Adipose tissue (tissue), 3 donors: Measurements from ENCODE around the gene TCTN3. TPM values are rescaled to one million over a fixed set of nuclear protein-coding genes. Genes with fewer than 3 reads are reported as not detected.
"Not testable (repeated sequence)": the region's sequence is repeated elsewhere in the genome, so short reads cannot be mapped to it uniquely, and the experiment has no call there.

Experiments
- H3K27ac ChIP-seq: one replicate; pipeline ENCODE4 v1.5.1; 2013; ENCODE audit warnings: low read depth, low read length
- WGBS, 3 donors: extraction: QIAGEN DNeasy Blood & Tissue Kit; methylation state at CpG; one replicate each; pipeline ENCODE4 v1.1.7; 2013; 5-methylcytosine and 5-hydroxymethylcytosine counted together
- polyA plus RNA-seq, 3 donors: library from polyadenylated mRNA; stranded (reverse); fragments of 200-250 nt; gene quantifications; one replicate each; pipeline ENCODE4 v1.2.3, GENCODE V29; 2013
- donor health status: healthy with polysubstance abuse.
- donor health status: Bipolar disorder and iron deficiency.
- donor health status: healthy.

The TCTN3 gene, protein sequence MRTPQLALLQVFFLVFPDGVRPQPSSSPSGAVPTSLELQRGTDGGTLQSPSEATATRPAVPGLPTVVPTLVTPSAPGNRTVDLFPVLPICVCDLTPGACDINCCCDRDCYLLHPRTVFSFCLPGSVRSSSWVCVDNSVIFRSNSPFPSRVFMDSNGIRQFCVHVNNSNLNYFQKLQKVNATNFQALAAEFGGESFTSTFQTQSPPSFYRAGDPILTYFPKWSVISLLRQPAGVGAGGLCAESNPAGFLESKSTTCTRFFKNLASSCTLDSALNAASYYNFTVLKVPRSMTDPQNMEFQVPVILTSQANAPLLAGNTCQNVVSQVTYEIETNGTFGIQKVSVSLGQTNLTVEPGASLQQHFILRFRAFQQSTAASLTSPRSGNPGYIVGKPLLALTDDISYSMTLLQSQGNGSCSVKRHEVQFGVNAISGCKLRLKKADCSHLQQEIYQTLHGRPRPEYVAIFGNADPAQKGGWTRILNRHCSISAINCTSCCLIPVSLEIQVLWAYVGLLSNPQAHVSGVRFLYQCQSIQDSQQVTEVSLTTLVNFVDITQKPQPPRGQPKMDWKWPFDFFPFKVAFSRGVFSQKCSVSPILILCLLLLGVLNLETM
- polyA plus RNA-seq: 10 to 100 TPM; 13.4 to 16.9 (median 14.3) TPM

- WGBS, 3 donors: 0% methylated on average over 53 of the region's 53 CpGs
- no peak within 1 kb of the TSS for H3K27ac ChIP-seq
These were observed at the start of gene TCTN3 for GRCh38 chr10:95693668-95694534. TSS of gene TCTN3 (minus strand) at chr10:95693927. CDS start at chr10:95693899, 28 bp downstream.

- WGBS, 3 donors: 84 to 85% (median 84%) methylated on average over 2 of the region's 2 CpGs
- H3K27ac ChIP-seq: no peak overlapping the region
These were observed 49.3 kb upstream of the TCTN3 start for GRCh38 chr10:95742962-95743535.

GRCh38 chr10:95742485-95742884 is 48.8 kb upstream of the TCTN3 start:
- WGBS, 3 donors: 16 to 34% (median 29%) methylated on average over 3 of the region's 3 CpGs
- H3K27ac ChIP-seq: no peak overlapping the region

DNA sequence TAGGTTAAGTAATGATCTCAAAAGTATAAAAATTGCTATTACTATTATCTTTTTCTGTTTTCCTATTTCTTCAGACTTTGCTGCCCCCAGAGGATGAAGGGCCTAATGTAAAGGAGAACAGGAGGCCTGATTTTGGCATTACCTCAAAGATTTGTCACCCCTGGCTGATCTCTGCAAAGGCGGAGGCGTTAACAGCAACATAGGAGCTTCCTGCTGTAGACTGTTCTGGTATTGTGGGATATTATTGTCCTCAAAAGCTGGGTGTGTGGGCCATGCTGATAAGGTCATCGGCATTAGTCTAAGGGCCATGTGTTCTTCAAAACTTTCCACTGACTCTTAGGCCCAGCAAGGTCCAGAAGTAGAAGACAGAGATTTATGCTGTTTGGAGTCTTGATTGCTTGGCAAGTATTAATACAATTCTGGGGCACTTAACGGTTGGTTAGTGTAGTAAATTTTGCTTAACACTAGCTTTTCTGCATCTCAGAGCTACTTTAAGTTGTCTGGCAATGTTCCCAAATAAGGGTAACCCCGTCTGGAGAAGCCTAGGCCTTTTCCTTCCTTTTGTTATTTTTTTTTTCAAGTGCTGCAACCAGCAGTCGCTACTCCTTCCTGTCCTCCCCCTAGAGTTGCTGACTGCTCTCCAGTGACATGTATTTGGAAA is 48.2 kb upstream of the TCTN3 start:
- 13 to 57% (median 14%) methylated on average over 6 of the region's 6 CpGs for WGBS, 3 donors
- no peak overlapping the region for H3K27ac ChIP-seq

DNA sequence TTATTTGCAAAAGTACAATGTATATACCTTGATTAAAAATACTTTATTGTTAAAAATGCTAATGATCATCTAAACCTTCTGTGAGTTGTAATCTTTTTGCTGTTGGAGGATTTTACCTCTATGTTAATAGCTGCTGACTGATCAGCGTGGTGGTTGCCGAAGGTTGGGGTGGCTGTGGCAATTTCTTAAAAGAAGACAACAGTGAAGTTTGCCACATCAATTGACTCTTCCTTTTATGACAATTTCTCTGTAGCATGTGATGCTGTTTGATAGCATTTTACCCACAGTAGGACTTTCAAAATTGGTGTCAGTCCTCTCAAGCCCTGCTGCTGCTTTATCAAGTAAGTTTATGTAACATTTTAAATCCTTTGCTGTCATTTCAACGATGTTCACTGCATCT is 45.3 kb upstream of the TCTN3 start:
- no peak overlapping the region for H3K27ac ChIP-seq
- WGBS, 3 donors: 78 to 90% (median 81%) methylated on average over 3 of the region's 3 CpGs

- H3K27ac ChIP-seq: not testable (repeated sequence)
- WGBS, 3 donors: 85 to 97% (median 97%) methylated on average over 6 of the region's 6 CpGs
These were observed 39.2 kb upstream of the TCTN3 start for GRCh38 chr10:95732907-95733306.

DNA sequence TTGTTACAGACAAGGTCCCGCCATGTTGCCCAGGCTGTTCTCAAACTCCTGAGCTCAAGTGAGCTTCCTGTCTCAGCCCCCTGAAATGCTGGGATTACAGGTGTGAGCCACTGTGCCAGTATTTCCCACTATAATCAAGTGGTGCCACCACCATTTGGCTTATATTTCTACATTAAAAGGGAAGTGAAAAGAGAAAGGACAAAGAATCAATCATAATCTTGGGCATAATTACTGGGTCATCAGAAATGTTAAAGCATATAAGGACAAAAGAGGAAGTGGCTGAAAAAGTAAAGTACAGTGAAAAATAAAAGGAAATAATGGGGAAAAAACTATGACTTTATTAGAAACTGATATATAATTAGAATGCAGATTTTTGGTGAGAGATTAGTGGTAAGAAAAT is 36.5 kb upstream of the TCTN3 start:
- H3K27ac ChIP-seq: no peak overlapping the region
- 67 to 79% (median 73%) methylated on average over 1 of the region's 1 CpG for WGBS, 3 donors

GRCh38 chr10:95729323-95730055 is 35.8 kb upstream of the TCTN3 start:
- no peak overlapping the region for H3K27ac ChIP-seq
- WGBS, 3 donors: 49 to 68% (median 55%) methylated on average over 3 of the region's 3 CpGs

GRCh38 chr10:95728526-95728925 is 34.8 kb upstream of the TCTN3 start:
- no peak overlapping the region for H3K27ac ChIP-seq

DNA sequence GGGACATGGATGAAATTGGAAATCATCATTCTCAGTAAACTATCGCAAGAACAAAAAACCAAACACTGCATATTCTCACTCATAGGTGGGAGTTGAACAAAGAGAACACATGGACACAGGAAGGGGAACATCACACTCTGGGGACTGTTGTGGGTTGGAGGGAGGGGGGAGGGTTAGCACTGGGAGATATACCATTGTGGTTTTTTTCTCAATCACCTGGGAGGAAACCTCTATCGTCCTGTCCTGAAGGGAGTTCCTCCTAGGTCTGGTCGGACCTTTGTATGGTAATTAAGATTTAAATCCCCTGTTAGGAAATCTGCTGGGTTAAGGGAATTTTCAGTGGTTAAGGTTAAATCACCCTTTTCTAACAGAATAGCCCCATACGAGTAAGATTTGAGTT is 28.8 kb upstream of the TCTN3 start:
- 60 to 75% (median 60%) methylated on average over 4 of the region's 4 CpGs for WGBS, 3 donors
- not testable (repeated sequence) for H3K27ac ChIP-seq

More at GRCh38 chr10:95728526-95728925, 34.8 kb upstream of the TCTN3 start:
- WGBS, 3 donors: 37 to 64% (median 47%) methylated on average over 4 of the region's 4 CpGs

DNA sequence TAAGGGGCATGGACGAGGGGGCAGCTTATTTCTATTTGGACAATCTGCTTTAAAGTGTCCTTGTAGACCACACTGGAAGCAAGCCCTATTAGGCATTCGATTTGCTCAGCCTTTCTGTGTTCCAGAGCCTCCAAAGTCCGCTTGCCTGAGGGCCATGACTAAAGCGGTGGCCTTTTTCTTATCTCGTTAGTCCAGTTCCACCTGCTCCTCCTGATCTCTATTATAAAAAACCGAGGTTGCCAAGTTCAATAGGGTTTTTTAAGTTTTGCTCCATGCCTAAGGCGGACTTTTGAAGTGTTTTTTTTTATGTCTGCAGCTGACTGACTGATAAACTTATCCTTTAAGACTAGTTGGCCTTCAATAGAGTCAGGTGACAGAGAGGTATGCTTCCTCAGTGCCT is 27.0 kb upstream of the TCTN3 start:
- H3K27ac ChIP-seq: not testable (repeated sequence)

DNA sequence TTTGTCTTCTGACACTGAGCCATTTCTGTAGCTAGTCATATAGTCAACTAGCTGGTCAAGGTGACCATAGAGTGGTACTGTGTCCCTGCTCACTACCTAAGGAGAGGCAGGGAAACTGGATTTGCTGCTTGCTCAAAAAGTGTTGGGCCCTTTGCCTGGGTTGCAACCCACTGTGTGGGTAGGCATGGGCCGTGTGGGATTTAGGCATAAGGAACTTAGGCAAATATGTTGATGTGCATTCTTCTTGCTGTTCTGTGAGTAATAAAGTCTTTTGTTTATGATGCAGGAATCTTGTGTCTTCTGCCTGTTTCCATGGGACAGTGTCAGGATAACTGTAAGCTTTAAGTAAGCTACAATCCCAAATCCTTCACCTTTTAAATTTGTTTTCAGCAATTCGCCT is 23.1 kb upstream of the TCTN3 start:
- 76 to 81% (median 77%) methylated on average over 2 of the region's 2 CpGs for WGBS, 3 donors
- H3K27ac ChIP-seq: no peak overlapping the region

More for the DNA sequence above, 27.0 kb upstream of the TCTN3 start:
- WGBS, 3 donors: 75 to 83% (median 82%) methylated on average over 7 of the region's 7 CpGs

- H3K27ac ChIP-seq: no peak overlapping the region
- 73 to 93% (median 79%) methylated on average over 3 of the region's 3 CpGs for WGBS, 3 donors
These were observed 22.7 kb upstream of the TCTN3 start for GRCh38 chr10:95716466-95716865.

GRCh38 chr10:95711492-95711891 is 17.8 kb upstream of the TCTN3 start:
- WGBS, 3 donors: 89 to 94% (median 93%) methylated on average over 4 of the region's 4 CpGs
- H3K27ac ChIP-seq: no peak overlapping the region

DNA sequence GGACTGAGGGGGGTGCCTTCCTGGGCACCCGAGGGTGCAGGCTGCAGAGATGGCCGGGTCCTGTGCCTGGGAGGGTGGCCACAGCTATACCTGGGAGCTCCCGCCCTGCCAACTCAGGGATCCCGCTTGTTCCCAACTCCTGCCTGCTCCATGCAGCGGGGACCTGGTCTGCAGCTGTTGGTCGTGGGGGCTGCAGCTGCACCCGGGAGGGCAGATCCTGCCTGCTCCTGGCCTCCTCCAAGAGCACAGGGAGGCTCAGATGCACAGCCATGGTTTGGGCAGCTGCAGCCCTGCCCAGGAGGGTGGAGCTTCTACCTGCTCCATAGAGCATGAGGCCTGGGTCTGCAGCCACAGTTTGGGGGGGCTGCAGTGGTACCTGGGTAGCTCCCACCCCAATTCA is 13.3 kb upstream of the TCTN3 start:
- H3K27ac ChIP-seq: no peak overlapping the region
- WGBS, 3 donors: 87 to 93% (median 87%) methylated on average over 7 of the region's 7 CpGs

GRCh38 chr10:95706573-95706972 is 12.8 kb upstream of the TCTN3 start:
- no peak overlapping the region for H3K27ac ChIP-seq
- WGBS, 3 donors: 45 to 48% (median 45%) methylated on average over 6 of the region's 6 CpGs

GRCh38 chr10:95698415-95698814 is 4.7 kb upstream of the TCTN3 start:
- 44 to 50% (median 46%) methylated on average over 2 of the region's 2 CpGs for WGBS, 3 donors
- no peak overlapping the region for H3K27ac ChIP-seq
